ENCODE measurements around the gene SLC25A12. TPM values are rescaled to one million over a fixed set of nuclear protein-coding genes. Genes with fewer than 3 reads are reported as not detected.

The SLC25A12 gene
- total and polyA plus RNA-seq, 9 of the 15 experiments (the other 6 are each of a cell fraction or from before 2014, with no cell fraction given) = 13.5 to 36.5 (median 21.7) TPM

DNA sequence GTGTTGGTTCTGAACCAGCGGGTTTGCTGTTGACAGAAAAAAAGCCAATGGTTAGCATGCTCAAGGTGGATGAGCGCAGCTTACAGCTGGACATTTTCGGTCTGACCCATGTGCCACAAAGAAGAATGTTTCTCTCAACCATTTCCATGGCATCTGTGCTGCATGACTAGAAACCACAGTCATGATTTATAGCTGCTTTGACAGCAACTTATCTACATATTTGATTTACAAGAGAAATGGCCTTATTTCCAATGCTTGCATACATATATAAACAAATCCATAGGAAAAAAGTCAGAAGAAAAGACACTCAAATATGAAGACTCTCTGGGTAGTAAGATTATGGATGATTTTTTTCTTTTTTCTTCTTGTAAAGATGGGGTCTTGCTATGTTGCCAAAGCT, 108.6 kb downstream of the SLC25A12 start (continued):
- TF ChIP-seq, protein P1, sequence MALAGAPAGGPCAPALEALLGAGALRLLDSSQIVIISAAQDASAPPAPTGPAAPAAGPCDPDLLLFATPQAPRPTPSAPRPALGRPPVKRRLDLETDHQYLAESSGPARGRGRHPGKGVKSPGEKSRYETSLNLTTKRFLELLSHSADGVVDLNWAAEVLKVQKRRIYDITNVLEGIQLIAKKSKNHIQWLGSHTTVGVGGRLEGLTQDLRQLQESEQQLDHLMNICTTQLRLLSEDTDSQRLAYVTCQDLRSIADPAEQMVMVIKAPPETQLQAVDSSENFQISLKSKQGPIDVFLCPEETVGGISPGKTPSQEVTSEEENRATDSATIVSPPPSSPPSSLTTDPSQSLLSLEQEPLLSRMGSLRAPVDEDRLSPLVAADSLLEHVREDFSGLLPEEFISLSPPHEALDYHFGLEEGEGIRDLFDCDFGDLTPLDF (CRISPR knock-in tag; IDR thresholded peaks at IDR 0.05) = no peak
- TF ChIP-seq, protein P2, sequence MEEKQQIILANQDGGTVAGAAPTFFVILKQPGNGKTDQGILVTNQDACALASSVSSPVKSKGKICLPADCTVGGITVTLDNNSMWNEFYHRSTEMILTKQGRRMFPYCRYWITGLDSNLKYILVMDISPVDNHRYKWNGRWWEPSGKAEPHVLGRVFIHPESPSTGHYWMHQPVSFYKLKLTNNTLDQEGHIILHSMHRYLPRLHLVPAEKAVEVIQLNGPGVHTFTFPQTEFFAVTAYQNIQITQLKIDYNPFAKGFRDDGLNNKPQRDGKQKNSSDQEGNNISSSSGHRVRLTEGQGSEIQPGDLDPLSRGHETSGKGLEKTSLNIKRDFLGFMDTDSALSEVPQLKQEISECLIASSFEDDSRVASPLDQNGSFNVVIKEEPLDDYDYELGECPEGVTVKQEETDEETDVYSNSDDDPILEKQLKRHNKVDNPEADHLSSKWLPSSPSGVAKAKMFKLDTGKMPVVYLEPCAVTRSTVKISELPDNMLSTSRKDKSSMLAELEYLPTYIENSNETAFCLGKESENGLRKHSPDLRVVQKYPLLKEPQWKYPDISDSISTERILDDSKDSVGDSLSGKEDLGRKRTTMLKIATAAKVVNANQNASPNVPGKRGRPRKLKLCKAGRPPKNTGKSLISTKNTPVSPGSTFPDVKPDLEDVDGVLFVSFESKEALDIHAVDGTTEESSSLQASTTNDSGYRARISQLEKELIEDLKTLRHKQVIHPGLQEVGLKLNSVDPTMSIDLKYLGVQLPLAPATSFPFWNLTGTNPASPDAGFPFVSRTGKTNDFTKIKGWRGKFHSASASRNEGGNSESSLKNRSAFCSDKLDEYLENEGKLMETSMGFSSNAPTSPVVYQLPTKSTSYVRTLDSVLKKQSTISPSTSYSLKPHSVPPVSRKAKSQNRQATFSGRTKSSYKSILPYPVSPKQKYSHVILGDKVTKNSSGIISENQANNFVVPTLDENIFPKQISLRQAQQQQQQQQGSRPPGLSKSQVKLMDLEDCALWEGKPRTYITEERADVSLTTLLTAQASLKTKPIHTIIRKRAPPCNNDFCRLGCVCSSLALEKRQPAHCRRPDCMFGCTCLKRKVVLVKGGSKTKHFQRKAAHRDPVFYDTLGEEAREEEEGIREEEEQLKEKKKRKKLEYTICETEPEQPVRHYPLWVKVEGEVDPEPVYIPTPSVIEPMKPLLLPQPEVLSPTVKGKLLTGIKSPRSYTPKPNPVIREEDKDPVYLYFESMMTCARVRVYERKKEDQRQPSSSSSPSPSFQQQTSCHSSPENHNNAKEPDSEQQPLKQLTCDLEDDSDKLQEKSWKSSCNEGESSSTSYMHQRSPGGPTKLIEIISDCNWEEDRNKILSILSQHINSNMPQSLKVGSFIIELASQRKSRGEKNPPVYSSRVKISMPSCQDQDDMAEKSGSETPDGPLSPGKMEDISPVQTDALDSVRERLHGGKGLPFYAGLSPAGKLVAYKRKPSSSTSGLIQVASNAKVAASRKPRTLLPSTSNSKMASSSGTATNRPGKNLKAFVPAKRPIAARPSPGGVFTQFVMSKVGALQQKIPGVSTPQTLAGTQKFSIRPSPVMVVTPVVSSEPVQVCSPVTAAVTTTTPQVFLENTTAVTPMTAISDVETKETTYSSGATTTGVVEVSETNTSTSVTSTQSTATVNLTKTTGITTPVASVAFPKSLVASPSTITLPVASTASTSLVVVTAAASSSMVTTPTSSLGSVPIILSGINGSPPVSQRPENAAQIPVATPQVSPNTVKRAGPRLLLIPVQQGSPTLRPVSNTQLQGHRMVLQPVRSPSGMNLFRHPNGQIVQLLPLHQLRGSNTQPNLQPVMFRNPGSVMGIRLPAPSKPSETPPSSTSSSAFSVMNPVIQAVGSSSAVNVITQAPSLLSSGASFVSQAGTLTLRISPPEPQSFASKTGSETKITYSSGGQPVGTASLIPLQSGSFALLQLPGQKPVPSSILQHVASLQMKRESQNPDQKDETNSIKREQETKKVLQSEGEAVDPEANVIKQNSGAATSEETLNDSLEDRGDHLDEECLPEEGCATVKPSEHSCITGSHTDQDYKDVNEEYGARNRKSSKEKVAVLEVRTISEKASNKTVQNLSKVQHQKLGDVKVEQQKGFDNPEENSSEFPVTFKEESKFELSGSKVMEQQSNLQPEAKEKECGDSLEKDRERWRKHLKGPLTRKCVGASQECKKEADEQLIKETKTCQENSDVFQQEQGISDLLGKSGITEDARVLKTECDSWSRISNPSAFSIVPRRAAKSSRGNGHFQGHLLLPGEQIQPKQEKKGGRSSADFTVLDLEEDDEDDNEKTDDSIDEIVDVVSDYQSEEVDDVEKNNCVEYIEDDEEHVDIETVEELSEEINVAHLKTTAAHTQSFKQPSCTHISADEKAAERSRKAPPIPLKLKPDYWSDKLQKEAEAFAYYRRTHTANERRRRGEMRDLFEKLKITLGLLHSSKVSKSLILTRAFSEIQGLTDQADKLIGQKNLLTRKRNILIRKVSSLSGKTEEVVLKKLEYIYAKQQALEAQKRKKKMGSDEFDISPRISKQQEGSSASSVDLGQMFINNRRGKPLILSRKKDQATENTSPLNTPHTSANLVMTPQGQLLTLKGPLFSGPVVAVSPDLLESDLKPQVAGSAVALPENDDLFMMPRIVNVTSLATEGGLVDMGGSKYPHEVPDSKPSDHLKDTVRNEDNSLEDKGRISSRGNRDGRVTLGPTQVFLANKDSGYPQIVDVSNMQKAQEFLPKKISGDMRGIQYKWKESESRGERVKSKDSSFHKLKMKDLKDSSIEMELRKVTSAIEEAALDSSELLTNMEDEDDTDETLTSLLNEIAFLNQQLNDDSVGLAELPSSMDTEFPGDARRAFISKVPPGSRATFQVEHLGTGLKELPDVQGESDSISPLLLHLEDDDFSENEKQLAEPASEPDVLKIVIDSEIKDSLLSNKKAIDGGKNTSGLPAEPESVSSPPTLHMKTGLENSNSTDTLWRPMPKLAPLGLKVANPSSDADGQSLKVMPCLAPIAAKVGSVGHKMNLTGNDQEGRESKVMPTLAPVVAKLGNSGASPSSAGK (IDR thresholded peaks at IDR 0.05) = no peak
- no peak for TF ChIP-seq PURB (CRISPR knock-in tag; IDR thresholded peaks at IDR 0.05; ENCODE audit: low read depth)
- no peak for TF ChIP-seq CTCF (IDR thresholded peaks at IDR 0.05 in 2 of 3, conservative IDR thresholded peaks at IDR 0.05 in 1 of 3; ENCODE audit: insufficient read depth in 2 of 3, low read depth in 1 of 3, low read length in 3 of 3)
- TF ChIP-seq, protein P3, sequence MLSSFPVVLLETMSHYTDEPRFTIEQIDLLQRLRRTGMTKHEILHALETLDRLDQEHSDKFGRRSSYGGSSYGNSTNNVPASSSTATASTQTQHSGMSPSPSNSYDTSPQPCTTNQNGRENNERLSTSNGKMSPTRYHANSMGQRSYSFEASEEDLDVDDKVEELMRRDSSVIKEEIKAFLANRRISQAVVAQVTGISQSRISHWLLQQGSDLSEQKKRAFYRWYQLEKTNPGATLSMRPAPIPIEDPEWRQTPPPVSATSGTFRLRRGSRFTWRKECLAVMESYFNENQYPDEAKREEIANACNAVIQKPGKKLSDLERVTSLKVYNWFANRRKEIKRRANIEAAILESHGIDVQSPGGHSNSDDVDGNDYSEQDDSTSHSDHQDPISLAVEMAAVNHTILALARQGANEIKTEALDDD (IDR thresholded peaks at IDR 0.05) = no peak
- no peak for TF ChIP-seq TCF3 (CRISPR knock-in tag; IDR thresholded peaks at IDR 0.05)
- TF ChIP-seq PKNOX1 (IDR thresholded peaks at IDR 0.05) = peak; percentile 64
- no peak for TF ChIP-seq TCF7 (IDR thresholded peaks at IDR 0.05; ENCODE audit: borderline replicate concordance)
- TF ChIP-seq MEIS2 (IDR thresholded peaks at IDR 0.05; ENCODE audit: partially characterized antibody) = peak; percentile 83
- TF ChIP-seq TARDBP (IDR thresholded peaks at IDR 0.05) = no peak

Measured in K562 (cell line).